Endodermal cell (in vitro differentiated cells): ENCODE measurements around the gene TM7SF3. TPM values are rescaled to one million over a fixed set of nuclear protein-coding genes. Genes with fewer than 3 reads are reported as not detected.

Source experiments
- DNase-seq: peaks from one replicate; pipeline ENCODE4 v3.0.0-alpha.2; 2017
- H3K27ac ChIP-seq: 2 replicates; pipeline ENCODE4 v1.5.1; 2013; ENCODE audit warnings: mild to moderate bottlenecking, low read depth, low read length, moderate library complexity
- H3K27me3 ChIP-seq: 2 replicates; pipeline ENCODE4 v1.6.1; 2013; ENCODE audit warnings: mild to moderate bottlenecking, low read length, moderate library complexity; ENCODE audit not compliant: insufficient read depth, control insufficient read depth, poor library complexity, severe bottlenecking
- H3K36me3 ChIP-seq: 2 replicates; pipeline ENCODE4 v1.7.0; 2013; ENCODE audit warnings: mild to moderate bottlenecking, low read length, moderate library complexity; ENCODE audit not compliant: control insufficient read depth, insufficient read depth
- H3K4me1 ChIP-seq: one replicate; pipeline ENCODE4 v1.7.0; 2013; ENCODE audit warnings: low read length; ENCODE audit not compliant: control insufficient read depth, insufficient read depth
- H3K4me3 ChIP-seq: 2 replicates; pipeline ENCODE4 v1.5.1; 2013; ENCODE audit warnings: mild to moderate bottlenecking, low read length, moderate library complexity
- H3K9ac ChIP-seq: 2 replicates; pipeline ENCODE4 v1.6.1; 2013; ENCODE audit warnings: mild to moderate bottlenecking, low read length, moderate library complexity; ENCODE audit not compliant: poor library complexity, severe bottlenecking; ENCODE audit errors: extremely low read depth
- H3K9me3 ChIP-seq: 2 replicates; pipeline ENCODE4 v1.6.1; 2013; ENCODE audit warnings: mild to moderate bottlenecking, low read length, moderate library complexity; ENCODE audit not compliant: control insufficient read depth
- H3K27ac Mint-ChIP-seq: 2 replicates; pipeline ENCODE4 v1.8.0; 2020; ENCODE audit warnings: mixed read lengths
- H3K27me3 Mint-ChIP-seq: 2 replicates; pipeline ENCODE4 v1.8.0; 2021; ENCODE audit warnings: mild to moderate bottlenecking, mixed read lengths; ENCODE audit not compliant: insufficient read depth
- H3K36me3 Mint-ChIP-seq: 2 replicates; pipeline ENCODE4 v1.8.0; 2020; ENCODE audit warnings: low read depth, mixed read lengths
- H3K4me1 Mint-ChIP-seq: 2 replicates; pipeline ENCODE4 v1.8.0; 2020; ENCODE audit warnings: mixed read lengths
- H3K4me3 Mint-ChIP-seq: 2 replicates; pipeline ENCODE4 v1.8.0; 2020; ENCODE audit warnings: mild to moderate bottlenecking, moderate library complexity, mixed read lengths
- H3K9me3 Mint-ChIP-seq: 2 replicates; pipeline ENCODE4 v1.8.0; 2020; ENCODE audit warnings: mild to moderate bottlenecking, mixed read lengths
- CTCF ChIP-seq: fragments of 200-600 bp; sonication (generic); conservative IDR thresholded peaks from 2 replicates; pipeline ENCODE4 v1.5.0; 2021; ENCODE audit warnings: antibody characterized with exemption, mild to moderate bottlenecking
- WGBS, 2 experiments: methylation state at CpG; one replicate each; pipeline versions ENCODE4 v1.1.5 to v1.1.7; 2013; ENCODE audit warnings: missing lambda C conversion rate in 2 of 2, mixed read lengths in 1 of 2; ENCODE audit not compliant: insufficient coverage in 1 of 2, insufficient read length in 1 of 2; 5-methylcytosine and 5-hydroxymethylcytosine counted together
- total RNA-seq, 2 donors: library from RNA; stranded (reverse); fragmentation: NEBNext Ultra II Directional in 1 of 2; extraction: Animal tissue kit (Norgen Biotek cat#: 25700) in 1 of 2; gene quantifications; 2 replicates in 1 of 2; 3 replicates in 1 of 2; pipeline ENCODE4 v1.2.1, GENCODE V29; 2021

TM7SF3 gene
- total RNA-seq, 2 donors from 2014 or later: 55.7 to 86.8 TPM

DNA sequence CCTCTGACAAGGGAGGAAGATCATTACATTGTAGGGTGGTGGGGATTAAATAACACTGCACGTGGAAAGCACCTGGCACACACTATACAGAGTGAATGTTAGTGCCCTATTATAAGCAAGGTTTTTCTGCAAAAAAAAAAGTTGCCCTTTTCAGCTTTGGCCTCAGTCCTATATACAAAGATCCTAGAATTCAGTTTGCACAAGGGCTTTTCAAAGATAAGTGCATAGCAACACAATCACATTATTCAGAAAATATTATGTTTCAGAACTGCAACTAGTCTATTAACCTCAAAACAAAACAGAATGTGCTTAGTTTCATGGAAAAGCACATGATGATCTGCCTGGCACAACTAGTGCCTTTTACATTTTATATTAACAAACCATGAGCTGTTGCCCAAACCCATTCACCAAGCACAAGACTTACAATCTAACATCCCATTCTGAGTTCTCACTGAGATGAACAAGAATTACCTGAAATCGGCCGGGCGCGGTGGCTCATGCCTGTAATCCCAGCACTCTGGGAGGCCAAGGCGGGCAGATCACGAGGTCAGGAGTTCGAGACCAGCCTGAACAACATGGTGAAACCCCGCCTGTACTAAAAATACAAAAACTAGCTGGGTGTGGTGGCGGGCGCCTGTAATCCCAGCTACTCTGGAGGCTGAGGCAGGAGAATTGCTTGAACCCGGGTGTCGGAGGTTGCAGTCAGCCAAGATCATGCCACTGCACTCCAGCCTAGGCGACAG lies 1.8 kb downstream of the TM7SF3 start:
- H3K9me3 Mint-ChIP-seq: no peaks in the 10 kb centered on the region
- Histone ChIP-seq H3K9me3 (no peaks in the 10 kb centered on the region), H3K27ac (no peak overlapping the region), H3K4me3 (no peak overlapping the region), H3K27me3 (no peaks in the 10 kb centered on the region), H3K9ac (no peak overlapping the region), H3K4me1 (peaks cover 3% of the 10 kb centered on the region), H3K36me3 (no peaks in the 10 kb centered on the region)
- H3K36me3 Mint-ChIP-seq: no peaks in the 10 kb centered on the region
- no peak for DNase-seq
- H3K27ac Mint-ChIP-seq: no peak overlapping the region
- no peak for TF ChIP-seq CTCF
- peaks cover 38% of the 10 kb centered on the region for H3K4me1 Mint-ChIP-seq
- WGBS, 2 experiments: 90 to 94% methylated on average over 13 to 14 of the region's 14 CpGs
- peak overlapping the region; percentile 79 for H3K4me3 Mint-ChIP-seq
- no peaks in the 10 kb centered on the region for H3K27me3 Mint-ChIP-seq

- H3K4me3 ChIP-seq: no peak overlapping the region
- Mint-ChIP-seq H3K27ac (no peak overlapping the region), H3K4me1 (peaks cover 26% of the 10 kb centered on the region), H3K4me3 (no peak overlapping the region), H3K9me3 (no peaks in the 10 kb centered on the region), H3K27me3 (no peaks in the 10 kb centered on the region), H3K36me3 (no peaks in the 10 kb centered on the region)
- no peaks in the 10 kb centered on the region for H3K27me3 ChIP-seq
- H3K4me1 ChIP-seq: no peaks in the 10 kb centered on the region
- WGBS, 2 experiments: 83% methylated on average over 1 of the region's 1 CpG; no CpG with 5 or more reads in 1 of the 2 experiments
- no peak overlapping the region for H3K9ac ChIP-seq
- no peaks in the 10 kb centered on the region for H3K9me3 ChIP-seq
- no peak for DNase-seq
- TF ChIP-seq CTCF: no peak
- H3K27ac ChIP-seq: no peak overlapping the region
- H3K36me3 ChIP-seq: no peaks in the 10 kb centered on the region
Measured at GRCh38 chr12:27009881-27010301, 4.3 kb downstream of the TM7SF3 start.

DNA sequence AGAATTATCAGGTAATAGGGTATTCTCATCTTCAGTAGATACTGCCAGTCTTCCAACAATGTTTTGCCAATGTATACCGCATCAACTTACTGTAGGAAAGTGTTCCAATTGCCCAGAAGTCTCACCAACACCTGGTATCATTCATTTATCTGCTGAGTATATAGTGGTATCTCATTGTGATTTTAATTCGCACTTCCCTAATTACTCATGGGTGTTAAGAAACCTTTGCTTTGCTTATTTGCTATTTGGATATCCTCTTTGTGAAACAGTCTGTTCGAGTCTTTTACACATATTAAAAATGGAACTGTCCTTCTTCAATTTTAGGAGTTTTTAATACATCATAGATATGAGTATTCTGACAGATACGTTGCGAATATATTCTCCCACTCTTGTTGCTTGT lies 6.1 kb downstream of the TM7SF3 start:
- H3K4me3 ChIP-seq: no peak overlapping the region
- H3K4me1 ChIP-seq: no peaks in the 10 kb centered on the region
- H3K9ac ChIP-seq: no peak overlapping the region
- no peaks in the 10 kb centered on the region for H3K36me3 ChIP-seq
- H3K4me3 Mint-ChIP-seq: no peak overlapping the region
- H3K27me3 ChIP-seq: no peaks in the 10 kb centered on the region
- H3K27ac Mint-ChIP-seq: no peak overlapping the region
- H3K27me3 Mint-ChIP-seq: no peaks in the 10 kb centered on the region
- H3K4me1 Mint-ChIP-seq: peaks cover 20% of the 10 kb centered on the region
- H3K27ac ChIP-seq: no peak overlapping the region
- H3K9me3 Mint-ChIP-seq: no peaks in the 10 kb centered on the region
- no peaks in the 10 kb centered on the region for H3K36me3 Mint-ChIP-seq
- DNase-seq: no peak
- no peaks in the 10 kb centered on the region for H3K9me3 ChIP-seq
- no peak for TF ChIP-seq CTCF
- WGBS, 2 experiments: 79 to 92% methylated on average over 2 to 5 of the region's 5 CpGs
